Heart left ventricle (tissue), 16 donors: ENCODE data around the gene LMF1. TPM values are rescaled to one million over a fixed set of nuclear protein-coding genes. Genes with fewer than 3 reads are reported as not detected.

Experiments used
- ATAC-seq, 4 donors: fragments of 200-7000 bp; cut with Tn5 transposase; one replicate each; pipeline ENCODE4 v1.9.1; 2020 to 2022; ENCODE audit warnings: moderate library complexity in 4 of 4, mild to moderate bottlenecking in 3 of 4, moderate number of reproducible peaks in 1 of 4
- DNase-seq, 5 donors: peaks; one replicate each; pipeline ENCODE4 v3.0.0-alpha.2; 2020
- H3K27ac ChIP-seq, 12 donors: fragments of 200-600 bp; sonication (generic) in 4 of 12; one replicate each; pipeline versions ENCODE4 v1.5.0 to v1.8.0; 2016 to 2022; ENCODE audit warnings: mild to moderate bottlenecking in 2 of 12
- H3K27me3 ChIP-seq, 9 donors: fragments of 200-600 bp; sonication (generic) in 2 of 9; one replicate each; pipeline versions ENCODE4 v1.5.1 to v1.8.0; 2016 to 2022; ENCODE audit warnings: mild to moderate bottlenecking in 3 of 9
- H3K36me3 ChIP-seq, 9 donors: fragments of 200-600 bp; sonication (generic) in 2 of 9; one replicate each; pipeline versions ENCODE4 v1.5.0 to v1.8.0; 2018 to 2022; ENCODE audit warnings: mild to moderate bottlenecking in 2 of 9
- H3K4me1 ChIP-seq, 12 donors: fragments of 200-600 bp; sonication (generic) in 4 of 12; one replicate each; pipeline versions ENCODE4 v1.5.0 to v1.8.0; 2016 to 2022; ENCODE audit warnings: mild to moderate bottlenecking in 3 of 12
- H3K4me3 ChIP-seq, 12 donors: fragments of 200-600 bp; sonication (generic) in 4 of 12; one replicate each; pipeline versions ENCODE4 v1.5.0 to v1.8.0; 2017 to 2022; ENCODE audit warnings: mild to moderate bottlenecking in 9 of 12, moderate library complexity in 4 of 12
- H3K9me3 ChIP-seq, 12 donors: fragments of 200-600 bp; sonication (generic) in 4 of 12; one replicate each; pipeline versions ENCODE4 v1.5.0 to v1.8.0; 2016 to 2022; ENCODE audit warnings: mild to moderate bottlenecking in 1 of 12
- CTCF ChIP-seq, 12 donors: fragments of 200-600 bp; sonication (generic) in 4 of 12; IDR thresholded peaks; one replicate each; pipeline versions ENCODE4 v1.5.0 to v1.8.0; 2018 to 2022; ENCODE audit warnings: antibody characterized with exemption in 12 of 12, mild to moderate bottlenecking in 5 of 12
- POLR2A ChIP-seq, 2 donors: fragments of 450-650 bp; IDR thresholded peaks; one replicate each; pipeline ENCODE4 v1.6.1; 2017; ENCODE audit warnings: antibody characterized with exemption in 2 of 2, mild to moderate bottlenecking in 2 of 2, moderate library complexity in 2 of 2
- WGBS, 4 donors: extraction: QIAGEN DNeasy Blood & Tissue Kit in 2 of 4; methylation state at CpG; one replicate each; pipeline versions ENCODE4 v1.1.5 to v1.1.7; 2013 to 2018; 5-methylcytosine and 5-hydroxymethylcytosine counted together
- intact Hi-C, 10 donors: fragments of 100-400 bp; cut with DNase I; formaldehyde crosslinking; loops; one replicate each; pipeline versions ENCODE4 v1.11.1 to v1.14.2; 2022
- polyA plus RNA-seq, 2 donors: library from polyadenylated mRNA; stranded (reverse); fragments of 200-250 nt; gene quantifications; one replicate each; pipeline ENCODE4 v1.2.3, GENCODE V29; 2013
- total RNA-seq, 9 donors: library from RNA; depleted of rRNA in 2 of 9; stranded (reverse); fragments of >200 nt in 2 of 9; fragmentation: NEBNext Ultra II Directional in 3 of 9; extraction: Animal tissue kit (Norgen Biotek cat#: 25700) in 3 of 9; gene quantifications; one replicate each; pipeline versions ENCODE4 v1.1.0 to v1.2.4, GENCODE V29; 2016 to 2023
- donor health status: ischemic (EF 13 %, LVEDD 7.1; RV severe dilation, severe dysfunction).
- donor health status: healthy with polysubstance abuse.
- donor health status: DM: no; HTN: yes; CAD: no.
- donor health status: DM: no; HTN: no; CAD: no.
- donor health status: ischemic (EF 25% LVEDD 6.9; RV normal size, moderate dysfunction).
- donor health status: ischemic (EF 25% LVEDD 5.7; RV mildly dilated, moderate dysfunction).
- donor health status: healthy.
- donor health status: DM: yes; HTN: yes; CAD: no.
- donor health status: ischemic (EF 35%, LVEDD 5.7; RV mildly dilated, moderate dysfunction).
- donor health status: nonischemic (EF 11% LVEDD 7.7; RV severe dilation, severe dysfunction).
- donor health status: DM: yes; HTN: yes; CAD: no.
- donor health status: PGD.
- donor health status: ischemic (EF 29% LVEDD 5.4; RV normal size, mild dysfunction).
- donor health status: nonischemic (EF 23%, LVEDD 6.1; RV moderate dilation, normal function).

LMF1 gene
- total and polyA plus RNA-seq, 11 donors = 4.3 to 19.2 (median 7.1) TPM

GRCh38 chr16:965487-965886, 5.3 kb downstream of the LMF1 start:
- Histone ChIP-seq H3K27ac (peak overlapping the region in 1 of 12 donors; percentile 70), H3K9me3 (peaks cover 0 to 4% (median 0%) of the 10 kb centered on the region in 12 donors), H3K27me3 (no peaks in the 10 kb centered on the region), H3K4me1 (peaks cover 2 to 26% (median 13%) of the 10 kb centered on the region in 12 donors), H3K36me3 (peaks cover 0 to 29% (median 2%) of the 10 kb centered on the region in 9 donors), H3K4me3 (no peak overlapping the region)
- no peak for ATAC-seq
- 97 to 100% (median 98%) methylated on average over 4 of the region's 4 CpGs for WGBS, 4 donors
- intact Hi-C loops = no loop called here
- TF ChIP-seq CTCF (IDR thresholded peaks at IDR 0.05) (no peak), POLR2A (IDR thresholded peaks at IDR 0.05) (no peak)
- DNase-seq = peak in 1 of 5 donors; percentile 10

GRCh38 chr16:965036-965395, 5.8 kb downstream of the LMF1 start:
- Histone ChIP-seq H3K27ac (peak overlapping the region in 2 of 12 donors; percentile 70 to 73), H3K36me3 (peaks cover 0 to 29% (median 2%) of the 10 kb centered on the region in 9 donors), H3K27me3 (no peaks in the 10 kb centered on the region), H3K4me1 (peaks cover 2 to 25% (median 10%) of the 10 kb centered on the region in 12 donors), H3K4me3 (no peak overlapping the region), H3K9me3 (peaks cover 0 to 4% (median 0%) of the 10 kb centered on the region in 12 donors)
- DNase-seq (peak in 1 of 5 donors; percentile 7), ATAC-seq (no peak)
- no peak for TF ChIP-seq CTCF (IDR thresholded peaks at IDR 0.05)
- no peak for TF ChIP-seq POLR2A (IDR thresholded peaks at IDR 0.05)
- intact Hi-C loops = no loop called here
- 94 to 97% (median 97%) methylated on average over 13 of the region's 13 CpGs for WGBS, 4 donors

GRCh38 chr16:964356-965035, 6.3 kb downstream of the LMF1 start:
- intact Hi-C loops = no loop called here

More at GRCh38 chr16:964356-965035, 6.3 kb downstream of the LMF1 start:
- ATAC-seq = no peak
- Histone ChIP-seq H3K4me1 (peaks cover 0 to 20% (median 5%) of the 10 kb centered on the region in 12 donors), H3K27me3 (no peaks in the 10 kb centered on the region), H3K9me3 (peaks cover 0 to 4% (median 0%) of the 10 kb centered on the region in 12 donors), H3K36me3 (peaks cover 0 to 29% (median 2%) of the 10 kb centered on the region in 9 donors), H3K27ac (peak overlapping the region in 2 of 12 donors; percentile 70 to 73), H3K4me3 (peak overlapping the region in 2 of 12 donors; percentile 2 to 33)
- 85 to 93% (median 92%) methylated on average over 27 of the region's 27 CpGs for WGBS, 4 donors
- peak in 1 of 5 donors; percentile 18 for DNase-seq
- TF ChIP-seq CTCF (IDR thresholded peaks at IDR 0.05) = no peak
- TF ChIP-seq POLR2A (IDR thresholded peaks at IDR 0.05) = no peak
